ENCODE results near the gene OR13C8.

GRCh38 chr9:104568868-104569267, at the start of gene OR13C8:
- no peak for TF ChIP-seq POLR2AphosphoS5 (IDR thresholded peaks at IDR 0.05; ENCODE audit: borderline replicate concordance, low read depth, low read length)
- TF ChIP-seq EZH2 (IDR thresholded peaks at IDR 0.05) = no peak

Data from SK-N-MC (cell line).